GM19468 (cell line): ENCODE data around the gene ATP11C.
"Not testable (repeated sequence)": the region's sequence is repeated elsewhere in the genome, so short reads cannot be mapped to it uniquely, and the experiment has no call there.

Source experiments
- ATAC-seq: cut with Tn5 transposase; IDR thresholded peaks from one replicate; pipeline ENCODE4 v1.9.1; 2021; ENCODE audit warnings: mild to moderate bottlenecking, moderate library complexity, moderate number of reproducible peaks; ENCODE audit not compliant: unreplicated experiment; ENCODE audit errors: extremely low read depth

ATP11C gene

GRCh38 chrX:139875841-139876240, 57.0 kb downstream of the ATP11C start:
- no peak for ATAC-seq

DNA sequence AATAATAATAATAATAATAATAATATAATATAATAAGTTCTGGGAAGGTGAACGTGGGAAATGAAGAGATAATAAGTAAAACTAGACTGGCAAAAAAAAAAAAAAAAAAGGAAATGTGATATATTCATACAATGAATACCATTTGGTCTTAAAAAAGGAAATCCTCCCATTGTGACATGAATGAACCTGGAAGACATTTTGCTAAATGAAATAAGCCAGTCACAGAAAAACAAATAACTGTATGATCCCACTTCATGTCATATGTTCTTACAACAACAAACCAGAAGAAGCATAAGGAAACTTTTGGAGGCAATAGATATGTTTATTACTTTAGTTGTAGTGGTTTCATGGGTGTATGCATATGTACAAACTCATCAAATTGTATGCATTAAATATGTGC, 63.1 kb downstream of the ATP11C start:
- no peak for ATAC-seq

DNA sequence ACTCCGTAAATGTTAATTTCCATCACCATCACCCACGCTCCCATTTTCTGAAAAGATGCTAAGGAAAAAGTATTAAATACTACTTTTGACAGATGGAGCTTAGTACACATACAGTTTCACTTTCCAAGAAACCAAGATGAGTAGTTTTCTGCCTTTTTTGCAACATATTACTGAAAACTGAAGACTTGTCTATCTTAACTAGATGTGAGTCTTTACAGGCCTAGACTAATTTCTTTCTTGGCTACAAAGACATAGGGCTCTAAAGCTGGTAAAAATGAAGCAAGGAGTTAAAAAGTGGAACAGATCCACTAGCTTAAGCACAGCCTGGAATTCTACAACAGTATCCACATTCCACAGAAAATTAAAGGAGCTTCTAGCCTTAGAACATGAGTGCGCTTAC, 68.2 kb downstream of the ATP11C start:
- no peak for ATAC-seq

- ATAC-seq: no peak
Observed at GRCh38 chrX:139862208-139862607, 70.6 kb downstream of the ATP11C start.

DNA sequence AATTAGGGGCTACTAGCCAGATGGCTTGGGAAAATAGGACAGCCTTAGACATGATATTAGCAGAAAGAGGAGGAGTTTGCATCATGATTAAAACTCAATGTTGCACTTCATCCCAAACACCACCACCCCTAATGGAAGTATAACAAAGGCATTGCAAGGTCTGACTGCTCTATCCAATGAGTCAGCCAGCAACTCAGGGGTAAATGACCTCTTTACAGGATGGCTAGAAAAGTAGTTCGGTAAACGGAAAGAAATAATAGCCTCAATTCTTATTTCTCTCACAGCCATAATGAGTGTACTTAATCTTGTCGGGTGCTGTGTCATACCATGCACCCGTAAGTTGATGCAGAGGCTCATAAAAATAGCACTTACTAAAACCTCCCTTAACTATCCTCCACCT, 76.0 kb downstream of the ATP11C start:
- not testable (repeated sequence) for ATAC-seq

DNA sequence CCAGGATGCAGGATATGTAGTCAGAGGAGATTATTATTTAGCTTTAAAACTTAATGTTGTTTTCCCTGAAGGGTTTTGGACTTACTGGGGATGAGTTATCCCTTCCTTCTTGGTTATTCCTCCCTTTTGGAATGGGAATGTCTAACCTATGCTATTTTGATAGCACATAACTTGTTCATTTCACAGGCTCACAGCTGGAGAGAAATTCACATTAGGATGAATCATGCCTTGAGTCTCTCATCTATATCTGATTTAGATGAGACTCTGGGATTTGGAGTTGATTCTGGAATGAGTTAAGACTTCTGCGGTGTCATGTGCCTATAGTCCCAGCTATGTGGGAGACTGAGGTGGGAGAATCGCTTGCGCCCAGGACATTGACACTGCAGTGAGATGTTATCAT, 81.1 kb downstream of the ATP11C start:
- no peak for ATAC-seq

GRCh38 chrX:139850968-139851367, 81.9 kb downstream of the ATP11C start:
- ATAC-seq: no peak

- ATAC-seq: no peak
Observed at GRCh38 chrX:139844884-139845283, 88.0 kb downstream of the ATP11C start.

- peak; percentile 55 for ATAC-seq
Observed at GRCh38 chrX:139844163-139844562, 88.7 kb downstream of the ATP11C start.

DNA sequence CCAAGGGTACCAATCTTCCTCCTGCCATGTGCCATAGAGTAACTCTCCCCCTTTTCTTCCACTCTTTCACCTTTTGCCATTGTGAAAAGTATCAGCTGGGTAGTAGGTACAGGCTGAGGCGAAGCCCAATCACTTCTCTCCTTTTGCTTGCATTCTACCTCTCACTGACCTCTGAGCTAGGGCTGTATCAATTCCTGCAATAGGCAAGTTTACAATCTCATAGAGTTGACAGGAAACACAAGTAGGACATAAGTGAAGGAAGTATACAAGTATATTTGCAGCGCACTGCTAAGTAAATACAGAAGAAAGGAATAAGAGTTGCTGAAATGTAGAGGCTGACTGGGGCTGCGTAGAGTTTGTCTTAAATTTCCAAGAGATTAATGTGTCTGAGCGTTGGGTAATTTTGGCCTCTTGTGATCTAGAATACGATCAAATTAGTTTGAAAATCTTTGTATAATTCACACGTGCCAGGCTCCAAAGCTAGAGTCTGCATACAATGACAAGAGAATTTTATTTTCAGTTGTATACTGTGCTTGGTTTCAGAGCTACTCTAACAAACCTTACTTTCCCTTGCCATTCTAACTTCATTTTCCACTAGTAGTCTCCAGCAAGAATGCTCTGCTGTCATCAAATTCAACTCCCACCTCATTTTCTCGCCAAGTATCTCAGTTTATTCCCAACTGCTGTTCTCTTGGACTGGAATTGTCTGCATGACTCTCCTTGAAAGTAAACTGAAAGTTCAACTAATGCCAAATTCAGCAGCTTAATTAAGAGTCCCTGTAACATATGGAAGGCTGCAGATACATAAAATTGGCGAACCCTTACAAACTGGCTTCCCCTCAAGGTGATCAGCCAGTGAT, 90.3 kb downstream of the ATP11C start:
- no peak for ATAC-seq

DNA sequence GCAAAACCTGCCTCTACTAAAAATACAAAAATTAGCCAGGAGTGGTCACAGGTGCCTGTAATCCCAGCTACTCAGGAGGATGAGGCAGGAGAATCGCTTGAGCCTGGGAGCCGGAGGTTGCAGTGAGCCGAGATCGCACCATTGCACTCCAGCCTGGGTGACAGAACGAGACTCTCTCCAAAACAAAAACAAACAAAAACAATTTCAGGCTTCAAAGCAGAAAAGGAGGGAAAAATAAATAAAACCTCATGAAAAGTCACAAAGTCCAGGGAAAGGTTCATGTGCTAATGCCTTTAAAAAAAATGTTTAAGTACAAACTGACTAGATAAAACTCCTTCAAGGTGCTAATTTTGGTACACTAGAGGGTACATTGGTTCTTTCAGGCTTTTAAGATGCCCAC, 96.5 kb downstream of the ATP11C start:
- ATAC-seq: not testable (repeated sequence)

GRCh38 chrX:139834879-139835278, 98.0 kb downstream of the ATP11C start:
- no peak for ATAC-seq

- no peak for ATAC-seq
Observed at GRCh38 chrX:139832718-139833309, 100.0 kb downstream of the ATP11C start.

- peak; percentile 17 for ATAC-seq
Observed at GRCh38 chrX:139831675-139832456, 101.0 kb downstream of the ATP11C start.

DNA sequence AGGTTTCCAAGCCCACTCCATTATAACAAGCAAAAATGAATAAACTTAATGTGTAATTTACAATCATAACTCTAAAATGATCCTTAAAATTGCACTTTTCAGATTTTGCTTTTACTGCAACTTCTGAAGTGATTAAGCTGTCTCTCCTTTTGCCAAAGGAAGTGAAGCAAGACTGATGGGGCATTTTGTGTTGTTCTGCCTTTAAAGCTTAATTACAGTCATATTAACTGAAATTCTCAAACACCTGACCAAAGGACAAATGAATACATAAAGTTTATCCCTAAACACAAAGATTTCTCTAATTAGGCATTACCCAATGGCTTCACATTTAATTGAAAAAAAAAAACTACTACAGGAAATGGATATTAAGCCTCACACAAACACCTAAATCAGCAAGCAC, 101.8 kb downstream of the ATP11C start:
- no peak for ATAC-seq

DNA sequence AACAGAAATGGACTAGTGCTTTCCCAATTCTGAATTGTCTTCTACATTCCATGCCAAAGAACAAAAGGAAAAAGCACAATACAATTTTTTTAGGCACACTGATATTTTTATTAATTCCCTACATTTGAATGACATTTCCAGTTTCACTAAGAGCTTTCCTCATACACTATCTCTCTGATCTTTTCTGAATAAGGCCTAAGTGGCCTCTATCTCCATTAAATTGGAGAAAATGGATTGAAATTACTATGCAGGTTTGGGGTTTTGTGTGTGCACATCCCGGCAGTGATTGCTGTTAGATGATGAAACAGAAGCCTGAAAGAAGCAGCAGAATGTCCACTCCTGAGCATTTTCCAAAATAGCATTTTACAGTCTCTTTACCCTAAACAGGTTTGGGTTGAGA, 104.0 kb downstream of the ATP11C start:
- no peak for ATAC-seq

- ATAC-seq: no peak
Observed at GRCh38 chrX:139828033-139828432, 104.8 kb downstream of the ATP11C start.

GRCh38 chrX:139826065-139827044, 106.5 kb downstream of the ATP11C start:
- ATAC-seq: no peak

DNA sequence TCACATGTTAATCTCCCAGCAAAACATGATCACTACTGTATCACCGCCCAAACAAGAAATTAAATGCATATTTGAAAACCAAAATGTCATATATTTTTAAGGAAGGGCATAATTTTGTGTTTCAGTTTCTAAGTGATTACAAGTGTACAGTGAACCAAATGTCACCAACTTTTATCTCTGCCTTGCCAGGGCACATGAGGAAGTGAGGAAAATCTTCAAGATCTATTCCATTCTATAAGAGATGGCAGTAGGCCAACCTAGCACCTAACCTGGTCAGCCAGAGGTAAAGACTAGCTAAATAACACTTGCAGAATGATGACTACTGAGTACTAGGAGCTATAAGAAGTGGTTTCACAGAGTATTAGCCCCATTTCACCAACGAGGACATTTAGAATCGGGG, 107.2 kb downstream of the ATP11C start:
- no peak for ATAC-seq

GRCh38 chrX:139823806-139824205, 109.0 kb downstream of the ATP11C start:
- ATAC-seq: no peak
